Neural progenitor cell (in vitro differentiated cells): ENCODE results near the gene CAPN12. TPM values are rescaled to one million over a fixed set of nuclear protein-coding genes. Genes with fewer than 3 reads are reported as not detected.
A peak's percentile ranks its signal among the peaks of the same experiment; 100 is the strongest.

Experiments
- DNase-seq: peaks from one replicate; pipeline ENCODE4 v3.0.0-alpha.2; 2016; ENCODE audit warnings: low spot score
- H2AFZ ChIP-seq: fragments of 200-600 bp; sonication (generic); replicated peaks from 2 replicates; pipeline ENCODE4 v1.6.1; 2016; ENCODE audit warnings: antibody characterized with exemption
- H3F3A ChIP-seq: fragments of 200-600 bp; sonication (generic); 2 replicates; pipeline ENCODE4 v1.6.1; 2016; ENCODE audit warnings: antibody characterized with exemption, low read depth
- H3K27ac ChIP-seq: fragments of 200-600 bp; sonication (generic); 2 replicates; pipeline ENCODE4 v1.5.1; 2016; ENCODE audit warnings: mild to moderate bottlenecking
- H3K27me3 ChIP-seq: fragments of 200-600 bp; sonication (generic); 2 replicates; pipeline ENCODE4 v1.6.1; 2016; ENCODE audit warnings: mild to moderate bottlenecking, moderate library complexity
- H3K36me3 ChIP-seq: fragments of 200-600 bp; sonication (generic); 2 replicates; pipeline ENCODE4 v1.5.1; 2016
- H3K4me1 ChIP-seq: fragments of 200-600 bp; sonication (generic); 2 replicates; pipeline ENCODE4 v1.6.1; 2016; ENCODE audit warnings: mixed run types
- H3K4me2 ChIP-seq: fragments of 200-600 bp; sonication (generic); 2 replicates; pipeline ENCODE4 v1.6.1; 2016
- H3K4me3 ChIP-seq: fragments of 200-600 bp; sonication (generic); 2 replicates; pipeline ENCODE4 v1.5.1; 2016
- H3K79me2 ChIP-seq: fragments of 200-600 bp; sonication (generic); 2 replicates; pipeline ENCODE4 v1.6.1; 2016; ENCODE audit warnings: low read depth
- H3K9ac ChIP-seq: fragments of 200-600 bp; sonication (generic); 2 replicates; pipeline ENCODE4 v1.6.1; 2016
- H3K9me3 ChIP-seq: fragments of 200-600 bp; sonication (generic); 2 replicates; pipeline ENCODE4 v1.5.1; 2016; ENCODE audit warnings: low read depth
- H4K20me1 ChIP-seq: fragments of 200-600 bp; sonication (generic); 2 replicates; pipeline ENCODE4 v1.6.1; 2016; ENCODE audit warnings: low read depth
- H3K27ac Mint-ChIP-seq: 3 replicates; pipeline ENCODE4 v1.8.0; 2021; ENCODE audit warnings: mixed read lengths
- H3K27me3 Mint-ChIP-seq: 2 replicates; pipeline ENCODE4 v1.8.0; 2022; ENCODE audit warnings: low read depth, mild to moderate bottlenecking, inconsistent platforms, moderate library complexity, mixed read lengths; ENCODE audit not compliant: insufficient read depth
- H3K36me3 Mint-ChIP-seq: 3 replicates; pipeline ENCODE4 v1.8.0; 2021; ENCODE audit warnings: mixed read lengths
- H3K4me1 Mint-ChIP-seq: 3 replicates; pipeline ENCODE4 v1.8.0; 2021; ENCODE audit warnings: mixed read lengths
- H3K4me3 Mint-ChIP-seq: 3 replicates; pipeline ENCODE4 v1.8.0; 2021; ENCODE audit warnings: mild to moderate bottlenecking, moderate library complexity, mixed read lengths
- H3K9me3 Mint-ChIP-seq: 3 replicates; pipeline ENCODE4 v1.8.0; 2020; ENCODE audit warnings: mixed read lengths
- CTCF ChIP-seq: fragments of 200-600 bp; sonication (generic); IDR thresholded peaks from 2 replicates; pipeline ENCODE4 v1.5.1; 2017; ENCODE audit warnings: antibody characterized with exemption, mild to moderate bottlenecking
- EZH2 ChIP-seq: fragments of 200-600 bp; sonication (generic); IDR thresholded peaks from 2 replicates; pipeline ENCODE4 v1.6.1; 2017; ENCODE audit warnings: antibody characterized with exemption, mild to moderate bottlenecking, moderate library complexity
- EZH2phosphoT487 ChIP-seq: fragments of 200-600 bp; sonication (generic); IDR thresholded peaks from 2 replicates; pipeline ENCODE4 v1.6.1; 2017; ENCODE audit warnings: antibody characterized with exemption
- total RNA-seq: library from RNA; depleted of rRNA; stranded (reverse); fragments of >200 nt; gene quantifications from 2 replicates; pipeline ENCODE4 v1.2.3, GENCODE V29; 2015; ENCODE audit warnings: low replicate concordance

The CAPN12 gene
- total RNA-seq, 1 donor from 2014 or later = 1.0 TPM

DNA sequence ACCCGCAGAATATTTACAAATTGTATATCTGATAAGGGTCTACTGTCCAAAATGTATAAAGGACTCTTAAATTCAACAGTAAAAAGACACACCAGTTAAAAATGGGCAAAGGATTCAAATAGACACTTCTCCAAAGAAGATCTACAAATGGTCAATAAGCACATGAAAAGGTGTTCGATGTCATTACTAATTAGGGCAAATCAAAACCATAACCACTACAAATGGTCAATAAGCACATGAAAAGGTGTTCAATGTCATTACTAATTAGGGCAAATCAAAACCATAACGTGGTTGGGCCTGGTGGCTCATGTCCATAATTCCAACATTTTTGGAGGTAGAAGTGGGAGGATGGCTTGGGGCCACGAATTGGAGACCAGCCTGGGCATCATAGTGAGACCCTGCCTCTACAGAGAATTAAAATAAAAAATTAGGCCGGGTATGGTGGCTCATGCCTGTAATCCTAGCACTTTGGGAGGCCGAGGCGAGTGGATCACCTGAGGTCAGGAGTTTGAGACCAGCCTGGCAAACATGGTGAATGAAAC, 56.4 kb downstream of the CAPN12 start:
- peaks cover 50% of the 10 kb centered on the region for H3K4me1 ChIP-seq
- no peak overlapping the region for H3K9ac ChIP-seq
- H3K27ac Mint-ChIP-seq = no peak overlapping the region

DNA sequence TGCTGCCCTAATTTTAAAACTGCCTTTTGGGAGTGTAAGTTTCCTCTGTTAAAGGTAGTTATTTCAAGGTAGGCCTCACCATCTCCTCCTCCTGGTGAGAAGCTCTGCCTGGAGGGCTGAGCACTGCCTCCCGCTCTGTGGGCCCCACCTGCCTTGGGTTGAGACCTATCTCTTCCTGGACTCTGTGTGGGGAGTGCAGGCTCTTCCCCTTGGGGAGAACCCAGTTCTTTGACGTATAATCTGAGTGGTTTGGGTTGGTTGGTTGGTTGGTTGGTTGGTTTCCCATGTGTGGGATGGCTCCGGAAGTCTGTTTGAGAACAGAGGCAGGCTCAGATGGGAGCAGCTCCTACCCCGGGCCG, 57.8 kb downstream of the CAPN12 start:
- Histone ChIP-seq H3K4me3 (no peak overlapping the region), H3K79me2 (peaks cover 98% of the 10 kb centered on the region), H3F3A (peaks cover 39% of the 10 kb centered on the region), H3K9ac (no peak overlapping the region), H3K27ac (no peak overlapping the region), H3K4me2 (peak overlapping the region; percentile 56), H3K36me3 (no peaks in the 10 kb centered on the region), H4K20me1 (peaks cover 83% of the 10 kb centered on the region), H3K9me3 (no peaks in the 10 kb centered on the region), H3K4me1 (peaks cover 36% of the 10 kb centered on the region), H3K27me3 (no peaks in the 10 kb centered on the region), H2AFZ (no peak overlapping the region)
- Mint-ChIP-seq H3K27me3 (peaks cover 2% of the 10 kb centered on the region), H3K4me3 (peak overlapping the region; percentile 30), H3K27ac (no peak overlapping the region), H3K36me3 (peaks cover 22% of the 10 kb centered on the region), H3K9me3 (peaks cover 4% of the 10 kb centered on the region), H3K4me1 (peaks cover 50% of the 10 kb centered on the region)
- no peak for DNase-seq
- TF ChIP-seq CTCF = no peak
- no peak for TF ChIP-seq EZH2phosphoT487
- no peak for TF ChIP-seq EZH2

More for the DNA sequence above, 56.4 kb downstream of the CAPN12 start:
- Histone ChIP-seq H4K20me1 (peaks cover 89% of the 10 kb centered on the region), H3K36me3 (no peaks in the 10 kb centered on the region), H3K4me3 (no peak overlapping the region), H3K27ac (no peak overlapping the region), H3F3A (peaks cover 41% of the 10 kb centered on the region), H3K9me3 (no peaks in the 10 kb centered on the region), H3K79me2 (peaks cover 95% of the 10 kb centered on the region), H3K27me3 (no peaks in the 10 kb centered on the region), H3K4me2 (no peak overlapping the region), H2AFZ (no peak overlapping the region)
- DNase-seq = no peak
- Mint-ChIP-seq H3K9me3 (peaks cover 2% of the 10 kb centered on the region), H3K36me3 (peaks cover 11% of the 10 kb centered on the region), H3K4me3 (no peak overlapping the region), H3K27me3 (peaks cover 2% of the 10 kb centered on the region), H3K4me1 (peaks cover 59% of the 10 kb centered on the region)
- no peak for TF ChIP-seq EZH2
- no peak for TF ChIP-seq CTCF
- TF ChIP-seq EZH2phosphoT487 = no peak

- H3K4me3 ChIP-seq = peak overlapping the region; percentile 1
- peaks cover 2% of the 10 kb centered on the region for H3K27me3 Mint-ChIP-seq
These were observed 58.4 kb downstream of the CAPN12 start for GRCh38 chr19:38685666-38686529.

More at GRCh38 chr19:38685666-38686529, 58.4 kb downstream of the CAPN12 start:
- Histone ChIP-seq H3F3A (peaks cover 36% of the 10 kb centered on the region), H3K4me2 (peak overlapping the region; percentile 56), H4K20me1 (peaks cover 80% of the 10 kb centered on the region), H3K79me2 (peaks cover 96% of the 10 kb centered on the region), H3K36me3 (no peaks in the 10 kb centered on the region), H3K27me3 (no peaks in the 10 kb centered on the region), H2AFZ (no peak overlapping the region), H3K4me1 (peaks cover 33% of the 10 kb centered on the region), H3K9me3 (no peaks in the 10 kb centered on the region), H3K9ac (no peak overlapping the region), H3K27ac (peak overlapping the region; percentile 30)
- peak; percentile 37 for TF ChIP-seq EZH2phosphoT487
- TF ChIP-seq EZH2 = no peak
- TF ChIP-seq CTCF = peak; percentile 40
- H3K27ac Mint-ChIP-seq = peak overlapping the region; percentile 57
- H3K4me1 Mint-ChIP-seq = peaks cover 50% of the 10 kb centered on the region
- peak; percentile 80 for DNase-seq
- peaks cover 25% of the 10 kb centered on the region for H3K36me3 Mint-ChIP-seq
- peaks cover 4% of the 10 kb centered on the region for H3K9me3 Mint-ChIP-seq
- peak overlapping the region; percentile 41 for H3K4me3 Mint-ChIP-seq
